H9 (cell line): ENCODE results near the gene TAGLN2. TPM values are rescaled to one million over a fixed set of nuclear protein-coding genes. Genes with fewer than 3 reads are reported as not detected.

Source experiments
- DNase-seq: peaks from one replicate; pipeline ENCODE4 v3.0.0-alpha.2; 2017
- H2AFZ ChIP-seq: one replicate; pipeline ENCODE4 v1.6.1; 2013; ENCODE audit warnings: mild to moderate bottlenecking, low read length, control low read depth, moderate library complexity
- H2AK5ac ChIP-seq: 2 replicates; pipeline ENCODE4 v1.6.1; 2013; ENCODE audit warnings: low read length, control low read depth, mixed read lengths; ENCODE audit not compliant: insufficient read length
- H2BK120ac ChIP-seq: one replicate; pipeline ENCODE4 v1.6.1; 2013; ENCODE audit warnings: low read depth, mild to moderate bottlenecking, low read length, control low read depth, inconsistent platforms; ENCODE audit not compliant: poor library complexity, severe bottlenecking
- H2BK12ac ChIP-seq: 2 replicates; pipeline ENCODE4 v1.6.1; 2013; ENCODE audit warnings: low read length, control low read depth, mixed read lengths, low read depth; ENCODE audit not compliant: insufficient read length
- H2BK15ac ChIP-seq: 2 replicates; pipeline ENCODE4 v1.6.1; 2013; ENCODE audit warnings: low read depth, low read length, control low read depth
- H2BK20ac ChIP-seq: one replicate; pipeline ENCODE4 v1.6.1; 2013; ENCODE audit warnings: low read depth, mild to moderate bottlenecking, low read length, control low read depth, inconsistent platforms; ENCODE audit not compliant: poor library complexity, severe bottlenecking
- H2BK5ac ChIP-seq: 2 replicates; pipeline ENCODE4 v1.6.1; 2013; ENCODE audit warnings: low read length, control low read depth, mixed read lengths; ENCODE audit not compliant: insufficient read length
- H3K14ac ChIP-seq: 2 replicates; pipeline ENCODE4 v1.6.1; 2013; ENCODE audit warnings: low read length, control low read depth; ENCODE audit not compliant: insufficient read depth
- H3K18ac ChIP-seq: 2 replicates; pipeline ENCODE4 v1.6.1; 2013; ENCODE audit warnings: low read depth, mild to moderate bottlenecking, mixed read lengths, low read length, control low read depth; ENCODE audit not compliant: insufficient read length
- H3K23ac ChIP-seq: 2 replicates; pipeline ENCODE4 v1.6.1; 2013; ENCODE audit warnings: low read length, control low read depth, mixed read lengths, low read depth; ENCODE audit not compliant: insufficient read length
- H3K23me2 ChIP-seq: 2 replicates; pipeline ENCODE4 v1.6.1; 2013; ENCODE audit warnings: low read depth, mild to moderate bottlenecking, mixed read lengths, low read length, control low read depth; ENCODE audit not compliant: insufficient read length, poor library complexity, severe bottlenecking
- H3K27ac ChIP-seq: 2 replicates; pipeline ENCODE4 v1.5.1; 2013; ENCODE audit warnings: low read length, control low read depth, mixed read lengths, low read depth; ENCODE audit not compliant: insufficient read length
- H3K27me3 ChIP-seq: 2 replicates; pipeline ENCODE4 v1.6.1; 2013; ENCODE audit warnings: low read length, control low read depth, inconsistent platforms; ENCODE audit not compliant: insufficient read depth
- H3K4ac ChIP-seq: 2 replicates; pipeline ENCODE4 v1.6.1; 2013; ENCODE audit warnings: low read depth, mild to moderate bottlenecking, control low read depth, inconsistent platforms, low read length, moderate library complexity
- H3K4me1 ChIP-seq: 2 replicates; pipeline ENCODE4 v1.6.1; 2013; ENCODE audit warnings: low read length, control low read depth, inconsistent platforms; ENCODE audit not compliant: insufficient read depth
- H3K4me2 ChIP-seq: 2 replicates; pipeline ENCODE4 v1.6.1; 2013; ENCODE audit warnings: low read length, control low read depth, mixed read lengths; ENCODE audit not compliant: insufficient read length, insufficient read depth
- H3K56ac ChIP-seq: 2 replicates; pipeline ENCODE4 v1.6.1; 2013; ENCODE audit warnings: low read depth, mild to moderate bottlenecking, mixed read lengths, low read length, control low read depth; ENCODE audit not compliant: insufficient read length
- H3K79me1 ChIP-seq: 2 replicates; pipeline ENCODE4 v1.6.1; 2013; ENCODE audit warnings: low read depth, mild to moderate bottlenecking, moderate library complexity, low read length, control low read depth, inconsistent platforms; ENCODE audit not compliant: insufficient read depth, poor library complexity, severe bottlenecking
- H3K79me2 ChIP-seq: 2 replicates; pipeline ENCODE4 v1.6.1; 2013; ENCODE audit warnings: low read length, control low read depth, inconsistent platforms; ENCODE audit not compliant: insufficient read depth
- H3K9ac ChIP-seq: 2 replicates; pipeline ENCODE4 v1.6.1; 2013; ENCODE audit warnings: low read length, control low read depth, mixed read lengths; ENCODE audit not compliant: insufficient read length; ENCODE audit errors: extremely low read depth
- H3K9me3 ChIP-seq: one replicate; pipeline ENCODE4 v1.6.1; 2013; ENCODE audit warnings: low read depth, low read length, inconsistent platforms; ENCODE audit not compliant: control insufficient read depth
- H3T11ph ChIP-seq: one replicate; pipeline ENCODE4 v1.6.1; 2013; ENCODE audit warnings: mild to moderate bottlenecking, low read length, control low read depth, inconsistent platforms
- H4K20me1 ChIP-seq: one replicate; pipeline ENCODE4 v1.6.1; 2013; ENCODE audit not compliant: control insufficient read depth, insufficient read length, insufficient read depth
- H4K5ac ChIP-seq: 2 replicates; pipeline ENCODE4 v1.6.1; 2013; ENCODE audit warnings: low read depth, mild to moderate bottlenecking, mixed read lengths, low read length, control low read depth; ENCODE audit not compliant: insufficient read length
- H4K8ac ChIP-seq: replicated peaks from 2 replicates; pipeline ENCODE4 v1.6.1; 2013; ENCODE audit warnings: low read length, control low read depth, mixed read lengths, low read depth; ENCODE audit not compliant: insufficient read length
- H4K91ac ChIP-seq: 2 replicates; pipeline ENCODE4 v1.6.1; 2013; ENCODE audit warnings: low read depth, mild to moderate bottlenecking, moderate library complexity, mixed read lengths, low read length, control low read depth; ENCODE audit not compliant: insufficient read length
- H3K27ac Mint-ChIP-seq, 3 experiments: 2 replicates in 2 of 3; 3 replicates in 1 of 3; pipeline ENCODE4 v1.8.0; 2020 to 2021; ENCODE audit warnings: mixed read lengths in 3 of 3, mild to moderate bottlenecking in 1 of 3, moderate library complexity in 1 of 3
- H3K27me3 Mint-ChIP-seq: 2 replicates; pipeline ENCODE4 v1.8.0; 2021; ENCODE audit warnings: low read depth, mild to moderate bottlenecking, moderate library complexity, mixed read lengths
- H3K36me3 Mint-ChIP-seq, 3 experiments: 2 replicates in 2 of 3; 3 replicates in 1 of 3; pipeline ENCODE4 v1.8.0; 2020 to 2021; ENCODE audit warnings: low read depth in 3 of 3, mixed read lengths in 3 of 3; ENCODE audit not compliant: insufficient read depth in 1 of 3
- H3K4me1 Mint-ChIP-seq, 2 experiments: 2 replicates each; pipeline ENCODE4 v1.8.0; 2020; ENCODE audit warnings: mixed read lengths in 2 of 2
- H3K4me3 Mint-ChIP-seq, 2 experiments: 2 replicates in 1 of 2; 3 replicates in 1 of 2; pipeline ENCODE4 v1.8.0; 2020 to 2021; ENCODE audit warnings: mild to moderate bottlenecking in 2 of 2, mixed read lengths in 2 of 2, moderate library complexity in 1 of 2
- H3K9me3 Mint-ChIP-seq, 2 experiments: 2 replicates in 1 of 2; 3 replicates in 1 of 2; pipeline ENCODE4 v1.8.0; 2020; ENCODE audit warnings: mild to moderate bottlenecking in 2 of 2, mixed read lengths in 2 of 2, moderate library complexity in 1 of 2
- CTCF ChIP-seq: fragments of 200-600 bp; sonication (generic); conservative IDR thresholded peaks from 3 replicates; pipeline ENCODE4 v1.8.0; 2021; ENCODE audit warnings: antibody characterized with exemption, mild to moderate bottlenecking
- WGBS: extraction: QIAGEN DNeasy Blood & Tissue Kit; methylation state at CpG from one replicate; pipeline ENCODE4 v1.1.7; 2013; ENCODE audit warnings: missing lambda C conversion rate, low lambda C conversion rate, mixed read lengths; ENCODE audit not compliant: insufficient read length; ENCODE audit errors: extremely low coverage; 5-methylcytosine and 5-hydroxymethylcytosine counted together
- total RNA-seq: library from RNA; stranded (reverse); gene quantifications from 2 replicates; pipeline ENCODE4 v1.2.1, GENCODE V29; 2021

TAGLN2 gene
- total RNA-seq, 1 experiment from 2014 or later, result 76.7 TPM

GRCh38 chr1:159880430-159880829, 44.9 kb downstream of the TAGLN2 start:
- Histone ChIP-seq H4K20me1 (no peaks in the 10 kb centered on the region), H3K23ac (no peak overlapping the region), H3K27me3 (no peaks in the 10 kb centered on the region), H2BK120ac (no peak overlapping the region), H4K5ac (no peak overlapping the region), H2BK12ac (no peak overlapping the region), H4K91ac (no peak overlapping the region), H3K4me2 (no peak overlapping the region), H3K79me2 (no peaks in the 10 kb centered on the region), H2AK5ac (no peak overlapping the region), H3K9ac (no peak overlapping the region), H4K8ac (no peak overlapping the region), H2BK5ac (no peak overlapping the region), H3K4me1 (no peaks in the 10 kb centered on the region), H3K56ac (no peak overlapping the region), H3K23me2 (no peaks in the 10 kb centered on the region), H3T11ph (no peak overlapping the region), H3K27ac (no peak overlapping the region), H2BK15ac (no peak overlapping the region), H2BK20ac (no peak overlapping the region), H2AFZ (no peak overlapping the region), H3K18ac (no peak overlapping the region), H3K9me3 (no peaks in the 10 kb centered on the region), H3K14ac (no peak overlapping the region), H3K79me1 (no peaks in the 10 kb centered on the region), H3K4ac (no peak overlapping the region)
- no peak for TF ChIP-seq CTCF
- no CpG with 5 or more reads among the region's 3 CpGs for WGBS
- Mint-ChIP-seq H3K36me3 (no peaks in the 10 kb centered on the region), H3K27ac (no peak overlapping the region), H3K4me1 (no peaks in the 10 kb centered on the region), H3K9me3 (no peaks in the 10 kb centered on the region), H3K4me3 (no peak overlapping the region), H3K27me3 (peaks cover 3% of the 10 kb centered on the region)
- DNase-seq, result no peak
